Suppressor macrophage treated with lipopolysaccharide for 1 hour (primary cell): ENCODE measurements around the gene MPZL2.
"Not testable (repeated sequence)": the region's sequence is repeated elsewhere in the genome, so short reads cannot be mapped to it uniquely, and the experiment has no call there.

Source experiments
- DNase-seq, 3 donors: peaks; one replicate each; pipeline ENCODE4 v3.0.0-alpha.2; 2020 to 2022

The MPZL2 gene

GRCh38 chr11:118263695-118264568 is at the start of gene MPZL2:
TSS of gene MPZL2 (minus strand) at chr11:118264297. CDS start at chr11:118264153, 144 bp downstream.
- DNase-seq, result peak in 1 of 3 donors; percentile 32

GRCh38 chr11:118313242-118313641 is 49.1 kb upstream of the MPZL2 start:
- DNase-seq, result no peak

- DNase-seq, result no peak
Measured at GRCh38 chr11:118312328-118312727, 48.2 kb upstream of the MPZL2 start.

GRCh38 chr11:118311518-118311917 is 47.4 kb upstream of the MPZL2 start:
- no peak for DNase-seq

GRCh38 chr11:118310781-118311485 is 46.8 kb upstream of the MPZL2 start:
- DNase-seq, result no peak

- DNase-seq, result no peak
Measured at GRCh38 chr11:118310271-118310670, 46.2 kb upstream of the MPZL2 start.

GRCh38 chr11:118308995-118309528 is 45.0 kb upstream of the MPZL2 start:
- DNase-seq, result not testable (repeated sequence)

GRCh38 chr11:118306556-118306955 is 42.5 kb upstream of the MPZL2 start:
- no peak for DNase-seq

GRCh38 chr11:118305726-118306125 is 41.6 kb upstream of the MPZL2 start:
- DNase-seq, result no peak

- no peak for DNase-seq
Measured at GRCh38 chr11:118304568-118305248, 40.6 kb upstream of the MPZL2 start, which contains the start of gene CD3E. TSS of gene CD3E (plus strand) at chr11:118304730. CDS start at chr11:118304953, 223 bp downstream.

GRCh38 chr11:118304227-118304567 is 40.1 kb upstream of the MPZL2 start:
- DNase-seq, result no peak

GRCh38 chr11:118301600-118302195 is 37.6 kb upstream of the MPZL2 start:
- no peak for DNase-seq

GRCh38 chr11:118295815-118296454 is 31.8 kb upstream of the MPZL2 start:
- DNase-seq, result peak; percentile 68 to 77 (median 75)

GRCh38 chr11:118295199-118295598 is 31.1 kb upstream of the MPZL2 start:
- DNase-seq, result no peak

GRCh38 chr11:118294053-118294452 is 30.0 kb upstream of the MPZL2 start:
- DNase-seq, result no peak

GRCh38 chr11:118291477-118292135 is 27.5 kb upstream of the MPZL2 start:
- peak; percentile 72 to 90 (median 84) for DNase-seq

GRCh38 chr11:118290923-118291322 is 26.8 kb upstream of the MPZL2 start:
- DNase-seq, result peak; percentile 69 to 82 (median 77)

GRCh38 chr11:118289401-118289800 is 25.3 kb upstream of the MPZL2 start:
- no peak for DNase-seq

- DNase-seq, result no peak
Measured at GRCh38 chr11:118287006-118287405, 22.9 kb upstream of the MPZL2 start.

- DNase-seq, result no peak
Measured at GRCh38 chr11:118286545-118286944, 22.4 kb upstream of the MPZL2 start.

- no peak for DNase-seq
Measured at GRCh38 chr11:118283756-118284350, 19.8 kb upstream of the MPZL2 start.
